H9 (cell line): ENCODE data around the gene TOX4. TPM values are rescaled to one million over a fixed set of nuclear protein-coding genes. Genes with fewer than 3 reads are reported as not detected.

Experiments used
- DNase-seq: peaks from one replicate; pipeline ENCODE4 v3.0.0-alpha.2; 2017
- H2AFZ ChIP-seq: one replicate; pipeline ENCODE4 v1.6.1; 2013; ENCODE audit warnings: mild to moderate bottlenecking, low read length, control low read depth, moderate library complexity
- H2AK5ac ChIP-seq: 2 replicates; pipeline ENCODE4 v1.6.1; 2013; ENCODE audit warnings: low read length, control low read depth, mixed read lengths; ENCODE audit not compliant: insufficient read length
- H2BK120ac ChIP-seq: one replicate; pipeline ENCODE4 v1.6.1; 2013; ENCODE audit warnings: low read depth, mild to moderate bottlenecking, low read length, control low read depth, inconsistent platforms; ENCODE audit not compliant: poor library complexity, severe bottlenecking
- H2BK12ac ChIP-seq: 2 replicates; pipeline ENCODE4 v1.6.1; 2013; ENCODE audit warnings: low read length, control low read depth, mixed read lengths, low read depth; ENCODE audit not compliant: insufficient read length
- H2BK15ac ChIP-seq: 2 replicates; pipeline ENCODE4 v1.6.1; 2013; ENCODE audit warnings: low read depth, low read length, control low read depth
- H2BK20ac ChIP-seq: one replicate; pipeline ENCODE4 v1.6.1; 2013; ENCODE audit warnings: low read depth, mild to moderate bottlenecking, low read length, control low read depth, inconsistent platforms; ENCODE audit not compliant: poor library complexity, severe bottlenecking
- H2BK5ac ChIP-seq: 2 replicates; pipeline ENCODE4 v1.6.1; 2013; ENCODE audit warnings: low read length, control low read depth, mixed read lengths; ENCODE audit not compliant: insufficient read length
- H3K14ac ChIP-seq: 2 replicates; pipeline ENCODE4 v1.6.1; 2013; ENCODE audit warnings: low read length, control low read depth; ENCODE audit not compliant: insufficient read depth
- H3K18ac ChIP-seq: 2 replicates; pipeline ENCODE4 v1.6.1; 2013; ENCODE audit warnings: low read depth, mild to moderate bottlenecking, mixed read lengths, low read length, control low read depth; ENCODE audit not compliant: insufficient read length
- H3K23ac ChIP-seq: 2 replicates; pipeline ENCODE4 v1.6.1; 2013; ENCODE audit warnings: low read length, control low read depth, mixed read lengths, low read depth; ENCODE audit not compliant: insufficient read length
- H3K23me2 ChIP-seq: 2 replicates; pipeline ENCODE4 v1.6.1; 2013; ENCODE audit warnings: low read depth, mild to moderate bottlenecking, mixed read lengths, low read length, control low read depth; ENCODE audit not compliant: insufficient read length, poor library complexity, severe bottlenecking
- H3K27ac ChIP-seq: 2 replicates; pipeline ENCODE4 v1.5.1; 2013; ENCODE audit warnings: low read length, control low read depth, mixed read lengths, low read depth; ENCODE audit not compliant: insufficient read length
- H3K27me3 ChIP-seq: 2 replicates; pipeline ENCODE4 v1.6.1; 2013; ENCODE audit warnings: low read length, control low read depth, inconsistent platforms; ENCODE audit not compliant: insufficient read depth
- H3K4ac ChIP-seq: 2 replicates; pipeline ENCODE4 v1.6.1; 2013; ENCODE audit warnings: low read depth, mild to moderate bottlenecking, control low read depth, inconsistent platforms, low read length, moderate library complexity
- H3K4me1 ChIP-seq: 2 replicates; pipeline ENCODE4 v1.6.1; 2013; ENCODE audit warnings: low read length, control low read depth, inconsistent platforms; ENCODE audit not compliant: insufficient read depth
- H3K4me2 ChIP-seq: 2 replicates; pipeline ENCODE4 v1.6.1; 2013; ENCODE audit warnings: low read length, control low read depth, mixed read lengths; ENCODE audit not compliant: insufficient read length, insufficient read depth
- H3K56ac ChIP-seq: 2 replicates; pipeline ENCODE4 v1.6.1; 2013; ENCODE audit warnings: low read depth, mild to moderate bottlenecking, mixed read lengths, low read length, control low read depth; ENCODE audit not compliant: insufficient read length
- H3K79me1 ChIP-seq: 2 replicates; pipeline ENCODE4 v1.6.1; 2013; ENCODE audit warnings: low read depth, mild to moderate bottlenecking, moderate library complexity, low read length, control low read depth, inconsistent platforms; ENCODE audit not compliant: insufficient read depth, poor library complexity, severe bottlenecking
- H3K79me2 ChIP-seq: 2 replicates; pipeline ENCODE4 v1.6.1; 2013; ENCODE audit warnings: low read length, control low read depth, inconsistent platforms; ENCODE audit not compliant: insufficient read depth
- H3K9ac ChIP-seq: 2 replicates; pipeline ENCODE4 v1.6.1; 2013; ENCODE audit warnings: low read length, control low read depth, mixed read lengths; ENCODE audit not compliant: insufficient read length; ENCODE audit errors: extremely low read depth
- H3K9me3 ChIP-seq: one replicate; pipeline ENCODE4 v1.6.1; 2013; ENCODE audit warnings: low read depth, low read length, inconsistent platforms; ENCODE audit not compliant: control insufficient read depth
- H3T11ph ChIP-seq: one replicate; pipeline ENCODE4 v1.6.1; 2013; ENCODE audit warnings: mild to moderate bottlenecking, low read length, control low read depth, inconsistent platforms
- H4K20me1 ChIP-seq: one replicate; pipeline ENCODE4 v1.6.1; 2013; ENCODE audit not compliant: control insufficient read depth, insufficient read length, insufficient read depth
- H4K5ac ChIP-seq: 2 replicates; pipeline ENCODE4 v1.6.1; 2013; ENCODE audit warnings: low read depth, mild to moderate bottlenecking, mixed read lengths, low read length, control low read depth; ENCODE audit not compliant: insufficient read length
- H4K8ac ChIP-seq: replicated peaks from 2 replicates; pipeline ENCODE4 v1.6.1; 2013; ENCODE audit warnings: low read length, control low read depth, mixed read lengths, low read depth; ENCODE audit not compliant: insufficient read length
- H4K91ac ChIP-seq: 2 replicates; pipeline ENCODE4 v1.6.1; 2013; ENCODE audit warnings: low read depth, mild to moderate bottlenecking, moderate library complexity, mixed read lengths, low read length, control low read depth; ENCODE audit not compliant: insufficient read length
- H3K27ac Mint-ChIP-seq, 3 experiments: 2 replicates in 2 of 3; 3 replicates in 1 of 3; pipeline ENCODE4 v1.8.0; 2020 to 2021; ENCODE audit warnings: mixed read lengths in 3 of 3, mild to moderate bottlenecking in 1 of 3, moderate library complexity in 1 of 3
- H3K27me3 Mint-ChIP-seq: 2 replicates; pipeline ENCODE4 v1.8.0; 2021; ENCODE audit warnings: low read depth, mild to moderate bottlenecking, moderate library complexity, mixed read lengths
- H3K36me3 Mint-ChIP-seq, 3 experiments: 2 replicates in 2 of 3; 3 replicates in 1 of 3; pipeline ENCODE4 v1.8.0; 2020 to 2021; ENCODE audit warnings: low read depth in 3 of 3, mixed read lengths in 3 of 3; ENCODE audit not compliant: insufficient read depth in 1 of 3
- H3K4me1 Mint-ChIP-seq, 2 experiments: 2 replicates each; pipeline ENCODE4 v1.8.0; 2020; ENCODE audit warnings: mixed read lengths in 2 of 2
- H3K4me3 Mint-ChIP-seq, 2 experiments: 2 replicates in 1 of 2; 3 replicates in 1 of 2; pipeline ENCODE4 v1.8.0; 2020 to 2021; ENCODE audit warnings: mild to moderate bottlenecking in 2 of 2, mixed read lengths in 2 of 2, moderate library complexity in 1 of 2
- H3K9me3 Mint-ChIP-seq, 2 experiments: 2 replicates in 1 of 2; 3 replicates in 1 of 2; pipeline ENCODE4 v1.8.0; 2020; ENCODE audit warnings: mild to moderate bottlenecking in 2 of 2, mixed read lengths in 2 of 2, moderate library complexity in 1 of 2
- whole genome bisulfite sequencing: extraction: QIAGEN DNeasy Blood & Tissue Kit; methylation state at CpG from one replicate; pipeline ENCODE4 v1.1.7; 2013; ENCODE audit warnings: missing lambda C conversion rate, low lambda C conversion rate, mixed read lengths; ENCODE audit not compliant: insufficient read length; ENCODE audit errors: extremely low coverage; 5-methylcytosine and 5-hydroxymethylcytosine counted together
- total RNA-seq: library from RNA; stranded (reverse); gene quantifications from 2 replicates; pipeline ENCODE4 v1.2.1, GENCODE V29; 2021
- TF ChIP-seq, protein P1 (sequence below): fragments of 200-600 bp; sonication (generic); conservative IDR thresholded peaks from 3 replicates; pipeline ENCODE4 v1.8.0; 2021; ENCODE audit warnings: antibody characterized with exemption, mild to moderate bottlenecking

TOX4 gene
- total RNA-seq, 1 experiment from 2014 or later = 64.7 TPM

- H4K91ac ChIP-seq = no peak overlapping the region
- no peak overlapping the region for H3K23ac ChIP-seq
- no peak overlapping the region for H2BK20ac ChIP-seq
- H2BK15ac ChIP-seq = no peak overlapping the region
- no peak overlapping the region for H2BK12ac ChIP-seq
- Mint-ChIP-seq H3K9me3 (no peaks in the 10 kb centered on the region), H3K27ac (peak overlapping the region; percentile 75 to 94 (median 91); a peak in 5 of 7 replicates), H3K27me3 (no peaks in the 10 kb centered on the region), H3K36me3 (peaks cover 45 to 61% (median 54%) of the 10 kb centered on the region in 3 experiments), H3K4me3 (peak overlapping the region; percentile 29 to 55), H3K4me1 (peaks cover 69% of the 10 kb centered on the region in 2 experiments)
- H3K14ac ChIP-seq = no peak overlapping the region
- no peaks in the 10 kb centered on the region for H4K20me1 ChIP-seq
- H3K79me1 ChIP-seq = peaks cover 15% of the 10 kb centered on the region
- H3T11ph ChIP-seq = no peak overlapping the region
- no peak overlapping the region for H3K27ac ChIP-seq
- no CpG with 5 or more reads among the region's 7 CpGs for WGBS
- H3K18ac ChIP-seq = no peak overlapping the region
- no peak overlapping the region for H3K4ac ChIP-seq
- peaks cover 13% of the 10 kb centered on the region; the same call in 1 of the 2 replicates for H3K4me1 ChIP-seq
- no peak overlapping the region for H4K8ac ChIP-seq
- peaks cover 8% of the 10 kb centered on the region for H3K23me2 ChIP-seq
- H3K56ac ChIP-seq = no peak overlapping the region
- no peak overlapping the region for H2BK120ac ChIP-seq
- H3K9ac ChIP-seq = no peak overlapping the region
- no peak overlapping the region for H4K5ac ChIP-seq
- no peak overlapping the region for H2BK5ac ChIP-seq
- TF ChIP-seq, protein P1, sequence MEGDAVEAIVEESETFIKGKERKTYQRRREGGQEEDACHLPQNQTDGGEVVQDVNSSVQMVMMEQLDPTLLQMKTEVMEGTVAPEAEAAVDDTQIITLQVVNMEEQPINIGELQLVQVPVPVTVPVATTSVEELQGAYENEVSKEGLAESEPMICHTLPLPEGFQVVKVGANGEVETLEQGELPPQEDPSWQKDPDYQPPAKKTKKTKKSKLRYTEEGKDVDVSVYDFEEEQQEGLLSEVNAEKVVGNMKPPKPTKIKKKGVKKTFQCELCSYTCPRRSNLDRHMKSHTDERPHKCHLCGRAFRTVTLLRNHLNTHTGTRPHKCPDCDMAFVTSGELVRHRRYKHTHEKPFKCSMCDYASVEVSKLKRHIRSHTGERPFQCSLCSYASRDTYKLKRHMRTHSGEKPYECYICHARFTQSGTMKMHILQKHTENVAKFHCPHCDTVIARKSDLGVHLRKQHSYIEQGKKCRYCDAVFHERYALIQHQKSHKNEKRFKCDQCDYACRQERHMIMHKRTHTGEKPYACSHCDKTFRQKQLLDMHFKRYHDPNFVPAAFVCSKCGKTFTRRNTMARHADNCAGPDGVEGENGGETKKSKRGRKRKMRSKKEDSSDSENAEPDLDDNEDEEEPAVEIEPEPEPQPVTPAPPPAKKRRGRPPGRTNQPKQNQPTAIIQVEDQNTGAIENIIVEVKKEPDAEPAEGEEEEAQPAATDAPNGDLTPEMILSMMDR = no peak
- DNase-seq = no peak
- no peaks in the 10 kb centered on the region for H3K27me3 ChIP-seq
- no peak overlapping the region for H2AK5ac ChIP-seq
- peak overlapping the region; percentile 40 for H3K4me2 ChIP-seq
- no peaks in the 10 kb centered on the region for H3K9me3 ChIP-seq
- H3K79me2 ChIP-seq = peaks cover 9% of the 10 kb centered on the region; the same call in 1 of the 2 replicates
- no peak overlapping the region for H2AFZ ChIP-seq
Observed at GRCh38 chr14:21523203-21523602, 46.2 kb downstream of the TOX4 start.
